ENCODE data around the gene PTPRZ1.

- no peak for TF ChIP-seq CTCF (IDR thresholded peaks at IDR 0.05; ENCODE audit: low read depth, low read length)
- no peak for TF ChIP-seq EZH2phosphoT487 (IDR thresholded peaks at IDR 0.05; ENCODE audit: low read depth)
Observed at GRCh38 chr7:121953601-121954000, 80.6 kb downstream of the PTPRZ1 start.

Measured in OCI-LY3 (cell line).